SJSA1 (cell line): ENCODE results near the gene WSCD2. TPM values are rescaled to one million over a fixed set of nuclear protein-coding genes. Genes with fewer than 3 reads are reported as not detected.

ENCODE experiments used
- DNase-seq, 2 experiments: peaks; one replicate each; pipeline ENCODE4 v3.0.0-alpha.2; 2015 to 2020; ENCODE audit warnings: low spot score in 2 of 2, low read depth in 1 of 2
- H3K27ac ChIP-seq: fragments of 250-450 bp; sonication (Bioruptor Pico); 2 replicates; pipeline ENCODE4 v1.5.1; 2020; ENCODE audit warnings: mild to moderate bottlenecking, moderate library complexity
- H3K27me3 ChIP-seq: fragments of 250-450 bp; sonication (Bioruptor Pico); replicated peaks from 2 replicates; pipeline ENCODE4 v1.5.1; 2020; ENCODE audit warnings: mild to moderate bottlenecking, moderate library complexity
- H3K36me3 ChIP-seq: fragments of 250-450 bp; sonication (Bioruptor Pico); 2 replicates; pipeline ENCODE4 v1.5.1; 2020; ENCODE audit warnings: mild to moderate bottlenecking
- H3K4me1 ChIP-seq: fragments of 250-450 bp; sonication (Bioruptor Pico); replicated peaks from 2 replicates; pipeline ENCODE4 v1.6.1; 2021; ENCODE audit warnings: mild to moderate bottlenecking
- H3K4me3 ChIP-seq: fragments of 250-450 bp; sonication (Bioruptor Pico); 2 replicates; pipeline ENCODE4 v1.5.1; 2020; ENCODE audit warnings: mild to moderate bottlenecking
- H3K9me3 ChIP-seq: fragments of 250-450 bp; sonication (Bioruptor Pico); replicated peaks from 2 replicates; pipeline ENCODE4 v1.5.1; 2020; ENCODE audit warnings: mild to moderate bottlenecking
- total RNA-seq: library from RNA; depleted of rRNA; stranded (reverse); fragments of >200 nt; shearing (Covaris generic); gene quantifications from 2 replicates; pipeline ENCODE4 v1.2.3, GENCODE V29; 2014; rRNA removed

The WSCD2 gene
- not detected in 2 replicates for total RNA-seq

DNA sequence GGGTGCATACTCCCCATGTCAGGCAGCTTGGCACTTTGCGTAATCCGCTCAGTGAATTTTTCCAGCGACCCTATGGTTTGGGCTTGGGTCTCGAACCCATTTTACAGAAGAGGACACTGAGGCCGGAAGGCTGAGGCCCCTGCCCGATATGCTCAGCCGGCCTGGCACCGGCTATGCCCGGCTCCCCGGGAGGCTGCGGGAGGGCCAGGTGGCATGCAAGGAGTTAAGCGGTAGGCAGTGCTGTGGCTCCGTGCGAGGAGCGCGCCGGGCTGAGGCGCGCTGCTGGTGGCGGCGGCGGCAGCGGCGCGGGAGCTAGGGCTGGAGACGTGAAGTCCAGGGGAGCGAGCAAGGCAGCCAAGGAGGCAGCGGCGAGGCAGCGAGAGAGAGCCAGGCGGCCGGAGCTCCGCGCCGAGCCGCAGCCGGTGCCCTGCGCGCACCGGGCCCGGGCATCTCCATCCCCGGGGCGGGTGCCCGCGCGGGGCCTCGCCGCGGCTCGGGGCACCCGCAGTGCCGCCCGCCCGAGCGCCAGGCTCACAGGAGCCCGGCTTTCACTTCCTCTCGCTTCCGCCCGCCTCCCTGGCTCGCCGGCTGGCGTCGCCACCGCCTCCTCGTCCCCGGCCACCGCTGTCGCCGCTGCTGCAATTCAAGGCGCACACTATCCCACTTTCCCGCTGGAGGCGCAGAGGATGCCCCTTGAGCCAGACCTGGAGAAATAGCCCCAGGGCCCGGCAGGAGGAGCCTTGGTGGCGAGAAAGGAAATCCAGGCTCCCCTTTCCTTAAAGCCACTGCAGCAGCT, at the start of gene WSCD2:
Gene WSCD2 (plus strand): TSS at position 272 of the 796 bp plus-strand sequence. CDS start 66,545 bp downstream, outside the sequence.
- H3K4me1 ChIP-seq, result peaks cover 5% of the 10 kb centered on the region
- H3K27me3 ChIP-seq, result peaks cover 39% of the 10 kb centered on the region
- peak within 1 kb of the TSS; percentile 25 for H3K4me3 ChIP-seq
- no peak within 1 kb of the TSS for H3K27ac ChIP-seq
- H3K9me3 ChIP-seq, result no peaks in the 10 kb centered on the region
- peak; percentile 7 to 53 for DNase-seq
- H3K36me3 ChIP-seq, result no peaks in the 10 kb centered on the region

- Histone ChIP-seq H3K4me3 (no peak overlapping the region), H3K4me1 (no peaks in the 10 kb centered on the region), H3K27ac (no peak overlapping the region), H3K9me3 (no peaks in the 10 kb centered on the region), H3K27me3 (no peaks in the 10 kb centered on the region), H3K36me3 (no peaks in the 10 kb centered on the region)
- DNase-seq, result no peak
Measured at GRCh38 chr12:108079721-108080120, 49.4 kb upstream of the WSCD2 start.

DNA sequence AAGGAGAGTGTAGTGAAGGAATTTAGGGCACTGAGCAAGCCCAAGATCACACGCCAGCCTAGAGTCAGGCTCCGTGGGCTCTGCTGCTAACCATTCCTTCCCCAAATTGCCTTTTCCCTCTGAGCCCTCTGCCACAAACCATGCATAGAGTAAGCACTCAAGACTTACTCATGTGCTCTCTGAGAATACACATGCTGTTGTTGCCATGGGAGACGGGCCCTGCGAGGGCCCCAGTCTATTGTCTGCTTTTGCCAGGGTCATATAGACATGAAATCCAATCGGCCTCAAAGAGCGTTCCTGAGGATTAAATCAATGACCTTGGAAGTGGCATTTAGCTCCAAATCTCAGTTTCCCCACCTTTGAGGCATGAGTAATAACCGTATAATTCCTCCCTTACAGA, 48.7 kb upstream of the WSCD2 start:
- DNase-seq, result no peak
- H3K36me3 ChIP-seq, result no peaks in the 10 kb centered on the region

GRCh38 chr12:108082485-108082884, 46.6 kb upstream of the WSCD2 start:
- H3K4me3 ChIP-seq, result no peak overlapping the region
- H3K36me3 ChIP-seq, result no peaks in the 10 kb centered on the region
- H3K27me3 ChIP-seq, result no peaks in the 10 kb centered on the region
- no peak overlapping the region for H3K27ac ChIP-seq
- no peaks in the 10 kb centered on the region for H3K4me1 ChIP-seq
- DNase-seq, result no peak
- H3K9me3 ChIP-seq, result no peaks in the 10 kb centered on the region

More for the DNA sequence above, 48.7 kb upstream of the WSCD2 start:
- no peaks in the 10 kb centered on the region for H3K4me1 ChIP-seq
- no peak overlapping the region for H3K27ac ChIP-seq
- H3K9me3 ChIP-seq, result no peaks in the 10 kb centered on the region
- H3K27me3 ChIP-seq, result no peaks in the 10 kb centered on the region
- H3K4me3 ChIP-seq, result no peak overlapping the region

DNA sequence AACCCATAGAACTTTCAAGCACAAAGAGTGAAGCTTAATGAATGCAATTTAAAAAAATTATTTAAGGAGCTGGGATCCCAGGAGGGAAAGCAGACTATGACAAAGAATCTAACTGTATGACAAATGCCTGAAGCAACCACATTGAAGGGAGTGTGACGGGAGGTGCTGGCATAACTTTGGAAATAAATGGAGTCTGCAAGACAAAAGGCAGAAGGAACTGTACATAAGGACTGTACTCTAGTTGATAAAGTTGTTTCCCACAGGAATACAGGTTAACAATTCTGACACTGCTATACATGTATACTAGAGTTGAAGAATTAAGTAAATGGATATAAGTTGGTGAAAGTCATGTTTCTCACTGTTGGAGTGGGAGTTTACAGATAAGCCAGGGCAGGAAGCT, 41.2 kb upstream of the WSCD2 start:
- no peak for DNase-seq
- H3K4me1 ChIP-seq, result no peaks in the 10 kb centered on the region
- no peaks in the 10 kb centered on the region for H3K9me3 ChIP-seq
- H3K4me3 ChIP-seq, result no peak overlapping the region
- H3K27ac ChIP-seq, result no peak overlapping the region
- H3K36me3 ChIP-seq, result no peaks in the 10 kb centered on the region
- H3K27me3 ChIP-seq, result no peaks in the 10 kb centered on the region

GRCh38 chr12:108090107-108090899, 38.8 kb upstream of the WSCD2 start:
- Histone ChIP-seq H3K27ac (no peak overlapping the region), H3K4me1 (no peaks in the 10 kb centered on the region), H3K4me3 (no peak overlapping the region), H3K27me3 (no peaks in the 10 kb centered on the region), H3K36me3 (no peaks in the 10 kb centered on the region), H3K9me3 (no peaks in the 10 kb centered on the region)
- no peak for DNase-seq

- no peak overlapping the region for H3K4me3 ChIP-seq
- no peaks in the 10 kb centered on the region for H3K4me1 ChIP-seq
- DNase-seq, result no peak
- H3K9me3 ChIP-seq, result no peaks in the 10 kb centered on the region
- no peaks in the 10 kb centered on the region for H3K36me3 ChIP-seq
- H3K27me3 ChIP-seq, result no peaks in the 10 kb centered on the region
- H3K27ac ChIP-seq, result no peak overlapping the region
Measured at GRCh38 chr12:108090932-108091678, 38.0 kb upstream of the WSCD2 start.

- no peak overlapping the region for H3K27ac ChIP-seq
Measured at GRCh38 chr12:108091679-108092051, 37.4 kb upstream of the WSCD2 start.

DNA sequence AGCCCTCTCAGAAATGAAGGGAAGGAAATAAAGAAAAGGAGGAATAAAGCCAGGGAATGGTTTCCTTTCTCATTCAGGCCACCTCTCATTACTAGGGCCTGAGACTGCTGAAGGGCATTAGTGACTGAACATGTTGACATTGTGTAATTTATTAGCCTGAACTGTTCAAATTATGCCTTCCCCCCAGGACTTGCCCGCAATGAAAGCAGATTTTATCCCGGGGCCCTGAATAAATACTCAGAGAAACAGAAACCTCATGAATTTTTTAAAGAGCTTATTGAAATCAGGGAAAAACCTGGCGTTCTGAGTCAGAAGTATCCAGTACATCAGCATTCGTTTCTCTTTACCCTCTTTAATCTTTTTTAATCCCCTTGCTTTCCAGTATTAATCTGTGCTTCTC, 35.9 kb upstream of the WSCD2 start:
- no peak for DNase-seq
- no peak overlapping the region for H3K27ac ChIP-seq
- H3K4me1 ChIP-seq, result no peaks in the 10 kb centered on the region
- no peaks in the 10 kb centered on the region for H3K27me3 ChIP-seq
- no peaks in the 10 kb centered on the region for H3K9me3 ChIP-seq
- no peaks in the 10 kb centered on the region for H3K36me3 ChIP-seq
- H3K4me3 ChIP-seq, result no peak overlapping the region

More at GRCh38 chr12:108091679-108092051, 37.4 kb upstream of the WSCD2 start:
- Histone ChIP-seq H3K36me3 (no peaks in the 10 kb centered on the region), H3K4me1 (no peaks in the 10 kb centered on the region), H3K9me3 (no peaks in the 10 kb centered on the region), H3K27me3 (no peaks in the 10 kb centered on the region), H3K4me3 (no peak overlapping the region)
- DNase-seq, result no peak

- H3K9me3 ChIP-seq, result no peaks in the 10 kb centered on the region
- no peak for DNase-seq
- H3K4me3 ChIP-seq, result no peak overlapping the region
- no peaks in the 10 kb centered on the region for H3K36me3 ChIP-seq
- H3K27ac ChIP-seq, result no peak overlapping the region
- no peaks in the 10 kb centered on the region for H3K27me3 ChIP-seq
- H3K4me1 ChIP-seq, result no peaks in the 10 kb centered on the region
Measured at GRCh38 chr12:108094056-108094649, 34.9 kb upstream of the WSCD2 start.

GRCh38 chr12:108097160-108097911, 31.8 kb upstream of the WSCD2 start:
- no peaks in the 10 kb centered on the region for H3K4me1 ChIP-seq
- H3K9me3 ChIP-seq, result no peaks in the 10 kb centered on the region
- no peak overlapping the region for H3K4me3 ChIP-seq
- H3K36me3 ChIP-seq, result no peaks in the 10 kb centered on the region
- no peak overlapping the region for H3K27ac ChIP-seq
- no peaks in the 10 kb centered on the region for H3K27me3 ChIP-seq
- DNase-seq, result no peak

DNA sequence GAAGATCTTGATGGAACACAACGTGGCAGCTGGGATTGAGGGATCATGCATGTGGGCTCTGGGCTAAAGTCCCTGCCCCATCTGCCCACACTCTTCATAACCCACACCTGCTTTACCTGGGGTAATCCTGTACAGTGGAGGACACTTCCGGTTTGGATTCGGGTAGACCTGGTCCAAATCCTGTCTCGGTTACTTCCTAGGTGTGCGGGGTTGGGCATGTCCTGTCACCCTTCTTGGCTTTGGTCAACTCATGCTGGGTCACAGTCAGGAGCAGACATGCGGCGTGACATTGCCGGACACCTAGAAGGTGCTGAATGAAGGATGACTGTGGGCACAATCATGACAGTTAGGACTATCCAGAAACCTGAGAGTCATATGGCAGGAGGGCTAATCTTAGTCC, 30.7 kb upstream of the WSCD2 start:
- no peaks in the 10 kb centered on the region for H3K9me3 ChIP-seq

DNA sequence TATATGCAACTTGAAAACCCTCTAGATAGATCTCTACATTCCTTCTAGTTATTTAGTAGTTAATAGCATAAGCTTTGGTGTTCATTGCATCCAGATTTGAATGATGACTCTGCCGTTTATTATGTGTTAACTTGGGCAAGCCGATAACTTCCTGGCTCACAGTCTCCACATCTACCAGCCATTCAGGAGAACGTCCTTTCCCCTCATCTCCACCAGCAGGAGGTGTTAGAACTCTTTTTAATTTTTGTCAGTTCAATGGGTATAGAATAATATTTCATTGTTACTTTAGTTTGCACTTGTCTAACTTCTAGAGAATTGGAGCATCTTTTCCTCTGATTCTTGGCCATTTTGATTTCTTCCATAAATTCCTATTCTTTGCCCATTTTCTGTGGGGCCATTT, 30.0 kb upstream of the WSCD2 start:
- DNase-seq, result no peak
- no peaks in the 10 kb centered on the region for H3K27me3 ChIP-seq
- H3K36me3 ChIP-seq, result no peaks in the 10 kb centered on the region
- no peak overlapping the region for H3K27ac ChIP-seq
- H3K4me3 ChIP-seq, result no peak overlapping the region
- no peaks in the 10 kb centered on the region for H3K9me3 ChIP-seq
- no peaks in the 10 kb centered on the region for H3K4me1 ChIP-seq

More for the DNA sequence above, 30.7 kb upstream of the WSCD2 start:
- DNase-seq, result no peak
- Histone ChIP-seq H3K4me1 (no peaks in the 10 kb centered on the region), H3K36me3 (no peaks in the 10 kb centered on the region), H3K27ac (no peak overlapping the region), H3K27me3 (no peaks in the 10 kb centered on the region), H3K4me3 (no peak overlapping the region)
